ACC112 (cell line): ENCODE measurements around the gene HAND2.

Experiments
- H2AFZ ChIP-seq: fragments of 200-600 bp; sonication (generic); one replicate; pipeline ENCODE4 v1.6.0; 2017; ENCODE audit warnings: antibody characterized with exemption, low read length; ENCODE audit not compliant: unreplicated experiment
- H3K27ac ChIP-seq: fragments of 200-600 bp; sonication (generic); 2 replicates; pipeline ENCODE4 v1.5.1; 2014; ENCODE audit warnings: low read depth, mild to moderate bottlenecking, antibody characterized with exemption, low read length, moderate library complexity
- H3K27me3 ChIP-seq: fragments of 200-600 bp; sonication (generic); 2 replicates; pipeline ENCODE4 v1.6.1; 2014; ENCODE audit warnings: mild to moderate bottlenecking, antibody characterized with exemption, low read length, moderate library complexity, mixed read lengths; ENCODE audit not compliant: insufficient read depth
- H3K36me3 ChIP-seq: fragments of 200-600 bp; sonication (generic); 2 replicates; pipeline ENCODE4 v1.6.1; 2016; ENCODE audit warnings: mild to moderate bottlenecking, antibody characterized with exemption, low read length, moderate library complexity, mixed read lengths; ENCODE audit not compliant: insufficient read depth
- H3K4me1 ChIP-seq: fragments of 200-600 bp; sonication (generic); one replicate; pipeline ENCODE4 v1.6.1; 2016; ENCODE audit warnings: low read length, mixed read lengths; ENCODE audit not compliant: insufficient read depth, unreplicated experiment, control insufficient read depth
- H3K4me3 ChIP-seq: fragments of 200-600 bp; sonication (generic); 2 replicates; pipeline ENCODE4 v1.5.1; 2014; ENCODE audit warnings: mild to moderate bottlenecking, low read depth, low read length
- H3K79me2 ChIP-seq: fragments of 200-600 bp; sonication (generic); one replicate; pipeline ENCODE4 v1.6.0; 2016; ENCODE audit warnings: low read length; ENCODE audit not compliant: control insufficient read depth, unreplicated experiment, insufficient read depth

The HAND2 gene

DNA sequence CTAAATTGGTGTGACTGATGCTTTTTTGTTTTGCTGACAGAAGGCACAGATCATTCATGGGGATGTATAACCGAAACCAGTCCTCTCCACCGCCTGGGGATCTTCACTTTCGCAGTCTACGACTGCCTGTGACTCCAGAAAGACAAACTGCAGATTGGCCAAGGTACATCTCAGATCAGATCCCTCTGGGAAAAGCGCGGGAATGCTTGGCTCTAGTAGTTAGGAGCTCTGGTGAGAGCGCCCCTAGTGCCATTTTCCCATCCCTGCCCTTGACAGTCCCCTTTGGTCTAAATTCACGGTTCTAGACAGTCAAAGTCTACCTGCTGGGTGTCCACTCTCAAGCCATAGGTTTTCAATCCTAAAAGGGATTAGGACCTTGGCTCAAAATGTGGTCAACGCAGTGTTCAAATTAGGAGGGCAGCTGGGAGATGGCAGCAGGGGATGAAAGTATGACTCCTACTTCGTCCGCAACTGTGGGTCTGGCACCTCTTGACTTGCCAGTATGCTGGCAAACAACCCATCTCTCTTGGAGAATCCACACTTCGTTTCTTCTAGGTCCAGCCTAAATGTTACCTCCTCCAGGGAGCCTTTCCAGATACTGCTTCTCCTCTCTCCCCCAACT lies 6.9 kb upstream of the HAND2 start:
- Histone ChIP-seq H3K27me3 (no peaks in the 10 kb centered on the region), H2AFZ (no peak overlapping the region), H3K27ac (no peak overlapping the region), H3K79me2 (no peaks in the 10 kb centered on the region), H3K4me3 (no peak overlapping the region), H3K4me1 (no peaks in the 10 kb centered on the region), H3K36me3 (0 out of 2 replicates have a peak, but pooled peaks cover 4% of the 10 kb centered on the region)

DNA sequence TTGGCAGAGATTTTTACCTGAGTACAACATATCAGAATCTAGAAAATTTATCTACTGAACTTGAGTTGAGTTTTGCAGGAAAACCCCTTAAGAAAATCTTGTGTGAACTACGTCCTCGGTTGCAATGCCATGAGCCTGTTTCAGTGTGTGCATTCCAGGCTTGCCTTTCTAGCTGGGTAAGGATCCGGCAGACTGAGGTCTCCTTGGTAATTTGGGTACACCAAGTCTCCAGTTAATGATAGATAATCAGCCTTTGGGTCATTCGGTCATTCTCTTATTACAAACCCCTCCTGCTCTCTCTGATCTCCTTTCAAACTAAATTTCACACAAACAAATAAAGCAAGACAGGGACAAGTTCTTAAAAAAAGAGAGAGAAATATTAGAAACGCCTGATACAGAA lies 5.9 kb upstream of the HAND2 start:
- Histone ChIP-seq H3K79me2 (peaks cover 3% of the 10 kb centered on the region), H3K27ac (no peak overlapping the region), H3K4me3 (no peak overlapping the region), H3K36me3 (0 out of 2 replicates have a peak, but pooled peaks cover 4% of the 10 kb centered on the region), H2AFZ (no peak overlapping the region), H3K4me1 (no peaks in the 10 kb centered on the region), H3K27me3 (no peaks in the 10 kb centered on the region)

DNA sequence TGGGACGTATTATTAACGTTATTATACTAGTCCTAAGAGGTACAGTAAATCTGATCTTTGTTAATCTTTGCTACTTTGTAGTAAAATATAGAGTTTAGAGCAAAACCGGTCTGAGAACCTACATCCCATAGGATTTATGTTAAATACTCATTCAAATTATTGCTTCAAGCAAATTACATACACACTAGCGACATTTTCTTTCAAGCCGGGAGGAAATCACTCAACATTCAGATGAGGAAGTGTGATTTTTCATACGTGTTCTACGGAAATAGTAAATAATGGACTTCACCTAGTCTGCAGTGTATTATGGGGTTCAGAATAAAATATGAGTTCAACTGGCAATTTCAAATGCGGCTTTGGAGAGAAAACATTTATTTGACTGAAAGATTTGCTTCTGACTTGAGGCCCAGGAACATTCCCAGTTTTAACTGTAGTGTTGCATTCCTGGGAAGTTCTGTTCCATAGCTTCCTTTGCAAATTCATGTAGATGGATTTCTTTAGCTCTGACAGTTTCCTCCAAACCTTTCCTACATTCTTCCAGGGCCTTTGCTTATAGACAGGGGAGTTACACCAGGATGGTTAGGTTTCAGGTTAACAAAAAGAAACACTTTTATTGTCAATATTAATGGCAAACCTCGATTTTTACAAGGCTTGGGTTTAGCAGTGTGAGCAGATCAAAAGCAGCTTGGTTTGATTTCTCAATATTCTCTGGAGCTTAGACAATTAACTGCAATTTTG lies 5.3 kb upstream of the HAND2 start:
- H2AFZ ChIP-seq, result no peak overlapping the region
- H3K36me3 ChIP-seq, result 0 out of 2 replicates have a peak, but pooled peaks cover 4% of the 10 kb centered on the region
- H3K27ac ChIP-seq, result no peak overlapping the region
- H3K79me2 ChIP-seq, result peaks cover 6% of the 10 kb centered on the region
- H3K27me3 ChIP-seq, result no peaks in the 10 kb centered on the region
- H3K4me1 ChIP-seq, result no peaks in the 10 kb centered on the region
- no peak overlapping the region for H3K4me3 ChIP-seq

DNA sequence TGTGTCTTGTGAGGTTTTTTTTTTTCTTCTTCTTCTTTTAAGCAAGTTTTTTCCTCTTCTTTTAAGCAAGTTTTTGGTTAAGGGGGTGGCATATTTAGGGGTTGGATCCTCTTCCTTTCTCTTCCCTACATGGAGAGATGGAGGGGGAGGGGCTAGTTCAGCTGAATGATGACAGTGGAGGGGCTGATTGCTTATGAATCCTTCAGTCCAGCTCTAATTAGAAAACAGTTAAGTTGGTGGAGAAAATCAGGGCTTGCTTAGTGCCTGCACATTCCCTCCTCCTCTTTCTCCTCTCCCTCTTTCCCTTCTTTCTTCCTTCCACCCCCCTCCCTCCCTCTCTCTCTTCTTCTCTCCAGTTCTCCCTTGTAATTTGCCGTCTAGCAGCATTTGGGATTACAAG lies 4.4 kb upstream of the HAND2 start:
- Histone ChIP-seq H3K27me3 (no peaks in the 10 kb centered on the region), H3K4me3 (no peak overlapping the region), H3K79me2 (peaks cover 11% of the 10 kb centered on the region), H2AFZ (no peak overlapping the region), H3K4me1 (no peaks in the 10 kb centered on the region), H3K36me3 (0 out of 2 replicates have a peak, but pooled peaks cover 4% of the 10 kb centered on the region), H3K27ac (no peak overlapping the region)

DNA sequence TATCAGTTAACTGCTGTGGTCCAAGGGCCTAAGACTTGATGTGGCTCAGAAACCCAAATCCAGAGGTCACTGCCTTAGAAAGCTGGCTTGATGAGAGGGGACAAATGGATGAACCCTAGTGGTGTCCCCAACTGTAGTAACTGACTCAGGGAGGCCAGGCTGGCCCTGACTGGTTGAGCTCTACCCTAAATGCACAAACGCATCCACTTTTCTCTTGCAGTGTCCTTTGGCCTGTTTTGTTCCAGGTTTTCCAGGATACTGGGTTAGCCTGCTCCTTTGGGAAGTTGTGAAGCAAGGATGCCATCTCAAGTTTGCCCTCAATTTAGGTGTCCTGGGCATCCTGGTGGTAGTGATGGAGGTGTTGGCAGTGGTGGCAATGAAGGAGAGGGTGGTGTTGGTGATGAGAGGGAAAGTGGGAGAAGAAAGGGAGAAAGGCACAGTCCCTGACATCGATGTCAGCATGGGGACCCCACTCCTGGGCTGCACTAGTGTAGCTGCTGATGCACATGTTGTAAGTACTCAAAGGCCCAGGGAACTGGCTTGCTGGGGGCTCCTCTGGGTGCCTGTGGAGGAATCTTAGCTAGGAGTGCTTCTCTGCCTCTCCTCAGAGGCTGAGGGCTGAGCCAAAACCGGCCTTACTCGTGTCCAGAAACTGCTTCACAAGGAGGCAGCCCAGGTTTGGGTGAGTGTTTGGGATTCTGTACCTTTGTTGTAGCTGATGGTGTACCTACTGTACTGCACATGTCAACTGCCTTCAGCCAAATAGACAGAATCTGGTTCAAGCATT lies 2.9 kb upstream of the HAND2 start:
- H3K36me3 ChIP-seq, result 0 out of 2 replicates have a peak, but pooled peaks cover 4% of the 10 kb centered on the region
- H3K4me1 ChIP-seq, result no peaks in the 10 kb centered on the region
- H3K27ac ChIP-seq, result no peak overlapping the region
- H2AFZ ChIP-seq, result no peak overlapping the region
- H3K4me3 ChIP-seq, result no peak overlapping the region
- peaks cover 22% of the 10 kb centered on the region for H3K79me2 ChIP-seq
- no peaks in the 10 kb centered on the region for H3K27me3 ChIP-seq

DNA sequence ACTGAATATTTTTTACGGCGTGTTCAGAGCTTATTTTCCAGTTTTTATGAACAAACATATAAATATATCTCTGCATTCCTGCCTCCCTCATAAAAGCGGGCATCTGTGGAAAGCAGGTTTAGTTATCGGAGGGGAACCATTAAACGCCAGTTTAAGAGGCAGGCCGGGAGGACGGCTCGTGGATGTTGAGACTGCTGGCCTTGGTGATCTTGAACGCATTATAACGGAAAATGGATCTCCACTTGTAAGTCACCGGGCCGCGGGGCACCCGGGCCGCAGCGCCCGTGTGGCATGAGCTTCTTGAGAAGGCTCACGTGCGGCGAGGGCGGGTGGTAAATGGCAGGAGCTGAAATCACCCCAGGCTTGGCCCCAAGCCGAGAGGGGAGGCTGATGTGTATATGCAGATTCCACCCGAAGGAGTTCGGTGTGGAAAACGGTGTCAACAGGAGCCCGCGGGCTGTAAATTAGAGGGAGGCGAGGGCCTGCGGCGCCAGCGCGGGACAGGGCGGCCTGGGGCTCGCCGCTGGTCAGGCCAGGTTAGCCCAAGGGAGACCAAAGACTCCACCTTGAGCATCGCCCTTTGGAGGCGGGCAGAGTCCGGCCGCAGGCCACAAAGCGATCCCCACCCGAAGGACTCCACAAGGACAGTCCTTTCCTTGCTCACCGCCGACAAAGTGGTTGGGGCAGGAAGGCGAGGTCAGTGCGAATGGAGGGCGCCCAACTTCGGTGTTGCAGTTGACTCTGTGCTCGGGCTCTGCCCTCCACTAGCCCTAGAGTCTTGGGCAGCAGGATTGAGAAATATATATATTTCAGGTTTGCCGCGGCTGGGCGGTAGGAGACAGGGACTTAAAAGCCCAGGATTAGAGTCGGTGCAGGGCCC lies 1.3 kb upstream of the HAND2 start:
- Histone ChIP-seq H3K27me3 (no peaks in the 10 kb centered on the region), H3K4me3 (peak overlapping the region; percentile 87), H3K27ac (no peak overlapping the region), H3K79me2 (peaks cover 38% of the 10 kb centered on the region), H3K4me1 (no peaks in the 10 kb centered on the region), H3K36me3 (no peaks in the 10 kb centered on the region), H2AFZ (peak overlapping the region; percentile 85)

DNA sequence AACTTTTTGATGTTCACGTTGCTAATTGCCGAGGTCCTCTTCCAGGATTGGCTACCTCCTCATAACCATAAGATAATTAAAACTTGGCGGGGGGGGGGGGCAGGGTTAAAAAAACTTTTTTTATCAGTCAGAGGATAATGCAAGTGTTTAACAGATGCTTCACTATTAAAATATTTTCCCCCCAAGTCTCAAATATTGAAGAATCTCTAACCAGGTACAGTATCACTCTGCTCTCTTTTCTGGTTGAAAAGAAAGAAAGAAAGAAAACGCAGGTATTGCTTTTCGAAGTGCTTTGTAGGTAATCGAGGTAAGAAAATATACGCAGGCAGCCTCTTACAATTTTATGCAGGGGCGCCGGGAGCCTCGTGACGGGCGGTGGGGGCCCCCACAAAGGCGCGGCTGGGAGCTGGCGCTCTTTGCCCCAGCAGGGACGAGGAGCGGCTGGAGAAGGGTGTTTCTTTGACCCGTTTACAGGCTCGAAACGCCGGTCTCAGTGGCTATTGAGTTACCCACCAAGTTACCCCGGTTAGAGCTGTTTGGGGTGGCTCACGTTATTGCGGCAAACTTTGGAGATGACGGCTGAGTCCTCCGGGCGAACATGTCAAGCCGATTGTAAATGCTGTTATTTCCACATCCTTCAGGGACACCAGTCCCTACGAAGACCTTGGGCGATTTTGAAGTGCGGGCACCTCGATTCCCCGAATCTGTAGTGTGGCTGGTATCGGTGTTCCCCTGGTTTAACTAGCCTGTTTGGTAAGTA lies 477 bp upstream of the HAND2 start:
- no peaks in the 10 kb centered on the region for H3K27me3 ChIP-seq
- peaks cover 42% of the 10 kb centered on the region for H3K79me2 ChIP-seq
- H3K27ac ChIP-seq, result no peak overlapping the region
- H3K4me3 ChIP-seq, result peak overlapping the region; percentile 87
- no peaks in the 10 kb centered on the region for H3K4me1 ChIP-seq
- no peaks in the 10 kb centered on the region for H3K36me3 ChIP-seq
- peak overlapping the region; percentile 85 for H2AFZ ChIP-seq

DNA sequence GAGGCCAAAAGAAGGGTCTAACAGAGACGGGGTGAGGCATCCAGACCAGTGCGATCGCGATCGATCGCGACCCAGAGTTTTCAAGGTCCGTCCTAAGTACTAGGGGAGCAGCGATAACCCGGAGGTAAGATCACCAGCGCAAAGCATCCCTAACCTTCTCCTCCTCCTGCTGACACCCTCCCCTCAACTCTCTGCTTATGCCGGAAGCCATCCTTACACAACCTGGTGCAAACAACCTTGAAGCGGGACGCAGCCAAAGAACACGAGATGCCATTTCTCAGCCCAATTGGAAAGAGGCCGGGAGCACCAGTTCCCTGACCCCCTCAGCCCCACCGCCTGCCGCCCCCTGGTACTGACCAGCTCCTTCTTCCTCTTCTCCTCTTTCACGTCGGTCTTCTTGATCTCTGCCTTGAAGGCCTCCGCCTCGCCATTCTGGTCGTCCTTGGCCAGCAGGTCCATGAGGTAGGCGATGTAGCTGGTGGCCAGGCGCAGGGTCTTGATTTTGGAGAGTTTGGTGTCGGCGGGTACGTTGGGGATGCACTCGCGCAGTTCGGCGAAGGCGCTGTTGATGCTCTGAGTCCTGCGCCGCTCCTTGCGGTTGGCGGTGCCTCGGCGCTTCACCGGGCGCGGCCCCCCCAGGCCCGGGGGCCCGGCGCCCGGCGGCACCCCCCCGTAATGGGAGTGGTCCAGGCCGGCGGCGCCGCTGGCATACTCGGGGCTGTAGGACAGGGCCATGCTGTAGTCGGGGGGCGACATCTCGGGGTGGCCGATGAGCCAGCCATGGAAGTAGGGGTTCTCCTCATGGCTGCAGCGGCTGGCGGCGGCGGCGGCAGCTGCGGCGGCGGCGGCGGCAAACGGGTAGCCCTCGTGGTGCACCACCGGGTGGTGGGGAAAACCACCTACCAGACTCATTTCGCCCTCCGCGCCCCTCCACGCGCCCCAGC lies 1.4 kb downstream of the HAND2 start:
- no peaks in the 10 kb centered on the region for H3K36me3 ChIP-seq
- H3K27ac ChIP-seq, result peak overlapping the region; percentile 75
- no peaks in the 10 kb centered on the region for H3K27me3 ChIP-seq
- H2AFZ ChIP-seq, result peak overlapping the region; percentile 51
- H3K4me1 ChIP-seq, result peaks cover 6% of the 10 kb centered on the region
- H3K79me2 ChIP-seq, result peaks cover 42% of the 10 kb centered on the region
- H3K4me3 ChIP-seq, result peak overlapping the region; percentile 96
